Sciatic nerve (tissue), 2 donors: ENCODE data around the gene FBXL16. TPM values are rescaled to one million over a fixed set of nuclear protein-coding genes. Genes with fewer than 3 reads are reported as not detected.

ENCODE experiments used
- ATAC-seq: fragments of 200-7000 bp; cut with Tn5 transposase; one replicate; pipeline ENCODE4 v1.9.1; 2020; ENCODE audit warnings: mild to moderate bottlenecking, moderate library complexity
- DNase-seq: peaks from one replicate; pipeline ENCODE4 v3.0.0-alpha.2; 2020; ENCODE audit warnings: low spot score
- intact Hi-C: fragments of 100-400 bp; cut with DNase I; formaldehyde crosslinking; loops from one replicate; pipeline ENCODE4 v1.14.2; 2022
- total RNA-seq: library from RNA; stranded (reverse); fragmentation: NEBNext Ultra II Directional; extraction: Animal tissue kit (Norgen Biotek cat#: 25700); gene quantifications from one replicate; pipeline ENCODE4 v1.2.1, GENCODE V29; 2021
- donor health status: DM: no; HTN: no; CAD: no.
- donor health status: DM: no; HTN: no; CAD: no.

Gene FBXL16
- total RNA-seq, 1 donor from 2014 or later = 6.5 TPM

- intact Hi-C loops = no loop called here
- no peak for ATAC-seq
- DNase-seq = no peak
Measured at GRCh38 chr16:725463-726187, 20.0 kb upstream of the FBXL16 start.

GRCh38 chr16:725041-725376 is 19.4 kb upstream of the FBXL16 start:
- intact Hi-C loops = no loop called here
- DNase-seq = no peak
- ATAC-seq = no peak

GRCh38 chr16:724188-725040 is 18.8 kb upstream of the FBXL16 start:
- intact Hi-C loops = no loop called here
- no peak for ATAC-seq
- no peak for DNase-seq

- intact Hi-C loops = no loop called here
- ATAC-seq (no peak), DNase-seq (no peak)
Measured at GRCh38 chr16:723695-724094, 18.1 kb upstream of the FBXL16 start.

GRCh38 chr16:722835-723633 is 17.4 kb upstream of the FBXL16 start:
- no peak for DNase-seq
- intact Hi-C loops = no loop called here
- no peak for ATAC-seq

- intact Hi-C loops = no loop called here
- no peak for ATAC-seq
- DNase-seq = no peak
Measured at GRCh38 chr16:721765-722540, 16.4 kb upstream of the FBXL16 start.

- intact Hi-C loops = no loop called here
- peak; percentile 65 for ATAC-seq
Measured at GRCh38 chr16:720990-721764, 15.6 kb upstream of the FBXL16 start, which contains the start of gene ANTKMT. Gene ANTKMT, plus strand, starts transcription at chr16:721146. Its CDS starts 129 bp downstream, at chr16:721275.

GRCh38 chr16:720447-720989 is 14.9 kb upstream of the FBXL16 start:
- intact Hi-C loops = no loop called here
- ATAC-seq (peak; percentile 44), DNase-seq (peak; percentile 78)

More at GRCh38 chr16:720990-721764, 15.6 kb upstream of the FBXL16 start, which contains the start of gene ANTKMT:
- peak; percentile 86 for DNase-seq

GRCh38 chr16:719815-720446 is 14.3 kb upstream of the FBXL16 start:
- peak; percentile 4 for ATAC-seq
- intact Hi-C loops = no loop called here

GRCh38 chr16:718922-719321 is 13.3 kb upstream of the FBXL16 start:
- intact Hi-C loops = no loop called here
- no peak for DNase-seq
- no peak for ATAC-seq

More at GRCh38 chr16:719815-720446, 14.3 kb upstream of the FBXL16 start:
- no peak for DNase-seq

GRCh38 chr16:718389-718788 is 12.8 kb upstream of the FBXL16 start:
- no peak for DNase-seq
- no peak for ATAC-seq
- intact Hi-C loops = no loop called here

GRCh38 chr16:717450-718245 is 12.0 kb upstream of the FBXL16 start:
- ATAC-seq = no peak
- intact Hi-C loops = no loop called here

GRCh38 chr16:716768-717325 is 11.2 kb upstream of the FBXL16 start:
- DNase-seq (no peak), ATAC-seq (no peak)
- intact Hi-C loops = no loop called here

More at GRCh38 chr16:717450-718245, 12.0 kb upstream of the FBXL16 start:
- DNase-seq = no peak

- intact Hi-C loops = no loop called here
- ATAC-seq = peak; percentile 36
- DNase-seq = peak; percentile 86
Measured at GRCh38 chr16:716200-716568, 10.6 kb upstream of the FBXL16 start.

- ATAC-seq (no peak), DNase-seq (no peak)
- intact Hi-C loops = no loop called here
Measured at GRCh38 chr16:715477-716199, 10.0 kb upstream of the FBXL16 start.
